HEK293 (cell line): ENCODE results near the gene IFI27L2.

Experiments used
- CTCF ChIA-PET: fragments of 350-600 bp; formaldehyde crosslinking; extraction: SDS; loops from one replicate; lab custom pipeline; 2021; ENCODE audit warnings: antibody characterized with exemption; lab: Yijun Ruan, JAX
- POLR2A ChIA-PET: fragments of 300-600 bp; formaldehyde crosslinking; extraction: SDS; loops from one replicate; lab custom pipeline; 2020; ENCODE audit warnings: antibody characterized with exemption, inconsistent platforms; lab: Yijun Ruan, JAX
- H3K27ac ChIP-seq: fragments of 200-500 bp; sonication (Bioruptor generic); 2 replicates; pipeline ENCODE4 v1.5.1; 2014; ENCODE audit warnings: low read depth, low read length, control low read depth, inconsistent platforms; ENCODE audit errors: extremely low read depth
- H3K36me3 ChIP-seq, 2 experiments: fragments of 200-500 bp in 1 of 2; sonication (Bioruptor generic) in 1 of 2; 1 replicate in 1 of 2; 2 replicates in 1 of 2; pipeline ENCODE4 v1.5.1; 2014 to 2017; ENCODE audit warnings: inconsistent platforms in 2 of 2, low read length in 2 of 2; ENCODE audit not compliant: control insufficient read depth in 2 of 2, insufficient read depth in 1 of 2
- H3K4me1 ChIP-seq: fragments of 200-500 bp; sonication (Bioruptor generic); 2 replicates; pipeline ENCODE4 v1.5.1; 2014; ENCODE audit warnings: mild to moderate bottlenecking, low read length, inconsistent platforms; ENCODE audit not compliant: control insufficient read depth, insufficient read depth
- H3K4me3 ChIP-seq: 2 replicates; pipeline ENCODE4 v1.5.1; 2011; ENCODE audit warnings: low read depth, mild to moderate bottlenecking, control low read depth, low read length, moderate library complexity
- H3K9me3 ChIP-seq: fragments of 200-500 bp; sonication (Bioruptor generic); 2 replicates; pipeline ENCODE4 v1.5.1; 2014; ENCODE audit warnings: low read depth, low read length, inconsistent platforms; ENCODE audit not compliant: control insufficient read depth, insufficient read depth
- GLIS1 ChIP-seq: fragments of 450-650 bp; formaldehyde crosslinking; IDR thresholded peaks from 2 replicates; pipeline ENCODE4 v1.5.1; 2016; ENCODE audit warnings: missing biosample characterization, missing genetic modification characterization
- KLF1 ChIP-seq: fragments of 450-650 bp; formaldehyde crosslinking; IDR thresholded peaks from 2 replicates; pipeline ENCODE4 v1.5.1; 2016; ENCODE audit warnings: missing biosample characterization, missing genetic modification characterization
- KLF7 ChIP-seq: fragments of 450-650 bp; formaldehyde crosslinking; IDR thresholded peaks from 2 replicates; pipeline ENCODE4 v1.5.1; 2016; ENCODE audit warnings: missing biosample characterization, missing genetic modification characterization, borderline replicate concordance
- TRIM28 ChIP-seq: IDR thresholded peaks from 2 replicates; pipeline ENCODE4 v1.6.1; 2011; ENCODE audit warnings: low read length, control low read depth, borderline replicate concordance
- ZBTB7A ChIP-seq: fragments of 450-650 bp; formaldehyde crosslinking; IDR thresholded peaks from 2 replicates; pipeline ENCODE4 v1.5.1; 2016; ENCODE audit warnings: low read depth, missing biosample characterization, missing genetic modification characterization
- ZIC2 ChIP-seq: fragments of 450-650 bp; formaldehyde crosslinking; IDR thresholded peaks from 2 replicates; pipeline ENCODE4 v1.5.1; 2016; ENCODE audit warnings: missing biosample characterization, missing genetic modification characterization
- ZNF114 ChIP-seq: fragments of 450-650 bp; formaldehyde crosslinking; IDR thresholded peaks from 2 replicates; pipeline ENCODE4 v1.5.0; 2017; ENCODE audit warnings: missing biosample characterization, missing genetic modification characterization
- ZNF138 ChIP-seq: fragments of 450-650 bp; formaldehyde crosslinking; IDR thresholded peaks from 2 replicates; pipeline ENCODE4 v1.5.1; 2016; ENCODE audit warnings: missing biosample characterization, missing genetic modification characterization, borderline replicate concordance
- ZNF214 ChIP-seq: fragments of 450-650 bp; formaldehyde crosslinking; IDR thresholded peaks from 2 replicates; pipeline ENCODE4 v1.5.1; 2017; ENCODE audit warnings: missing biosample characterization, mild to moderate bottlenecking, missing genetic modification characterization, borderline replicate concordance
- ZNF292 ChIP-seq: fragments of 450-650 bp; formaldehyde crosslinking; IDR thresholded peaks from 2 replicates; pipeline ENCODE4 v1.5.1; 2016; ENCODE audit warnings: low read depth, missing biosample characterization, missing genetic modification characterization, borderline replicate concordance
- ZNF324 ChIP-seq: fragments of 450-650 bp; formaldehyde crosslinking; IDR thresholded peaks from 2 replicates; pipeline ENCODE4 v1.5.1; 2016; ENCODE audit warnings: missing biosample characterization, missing genetic modification characterization
- ZNF514 ChIP-seq: fragments of 450-650 bp; formaldehyde crosslinking; IDR thresholded peaks from 2 replicates; pipeline ENCODE4 v1.5.1; 2016; ENCODE audit warnings: missing biosample characterization, missing genetic modification characterization
- ZNF549 ChIP-seq: fragments of 450-650 bp; IDR thresholded peaks from 2 replicates; pipeline ENCODE4 v1.5.1; 2018; ENCODE audit warnings: missing biosample characterization, missing genetic modification characterization, mild to moderate bottlenecking, inconsistent platforms, moderate library complexity
- ZNF571 ChIP-seq: fragments of 450-650 bp; formaldehyde crosslinking; IDR thresholded peaks from 2 replicates; pipeline ENCODE4 v1.5.0; 2017; ENCODE audit warnings: missing biosample characterization, missing genetic modification characterization
- ZNF600 ChIP-seq: fragments of 450-650 bp; formaldehyde crosslinking; IDR thresholded peaks from 2 replicates; pipeline ENCODE4 v1.5.1; 2016; ENCODE audit warnings: missing biosample characterization, missing genetic modification characterization
- ZNF664 ChIP-seq: fragments of 450-650 bp; formaldehyde crosslinking; IDR thresholded peaks from 2 replicates; pipeline ENCODE4 v1.5.1; 2016; ENCODE audit warnings: missing biosample characterization, missing genetic modification characterization
- ZNF747 ChIP-seq: fragments of 450-650 bp; formaldehyde crosslinking; IDR thresholded peaks from 2 replicates; pipeline ENCODE4 v1.5.1; 2016; ENCODE audit warnings: missing biosample characterization, missing genetic modification characterization
- ZNF777 ChIP-seq: fragments of 450-650 bp; formaldehyde crosslinking; IDR thresholded peaks from 2 replicates; pipeline ENCODE4 v1.5.1; 2017; ENCODE audit warnings: missing biosample characterization, missing genetic modification characterization, borderline replicate concordance
- TF ChIP-seq, protein P1 (sequence below): fragments of 450-650 bp; formaldehyde crosslinking; IDR thresholded peaks from 2 replicates; pipeline ENCODE4 v1.5.1; 2016; ENCODE audit warnings: missing biosample characterization, missing genetic modification characterization
- TF ChIP-seq, protein P2 (sequence below): fragments of 450-650 bp; formaldehyde crosslinking; IDR thresholded peaks from 2 replicates; pipeline ENCODE4 v1.5.1; 2016; ENCODE audit warnings: missing biosample characterization, missing genetic modification characterization
- TF ChIP-seq, protein P3 (sequence below): fragments of 450-650 bp; formaldehyde crosslinking; IDR thresholded peaks from 2 replicates; pipeline ENCODE4 v1.5.1; 2016; ENCODE audit warnings: missing biosample characterization, missing genetic modification characterization
- TF ChIP-seq, protein P4 (sequence below): fragments of 450-650 bp; formaldehyde crosslinking; IDR thresholded peaks from 2 replicates; pipeline ENCODE4 v1.5.1; 2016; ENCODE audit warnings: missing biosample characterization, missing genetic modification characterization
- TF ChIP-seq, protein P5 (sequence below): fragments of 450-650 bp; formaldehyde crosslinking; IDR thresholded peaks from 2 replicates; pipeline ENCODE4 v1.5.1; 2017; ENCODE audit warnings: missing biosample characterization, missing genetic modification characterization

Gene IFI27L2

DNA sequence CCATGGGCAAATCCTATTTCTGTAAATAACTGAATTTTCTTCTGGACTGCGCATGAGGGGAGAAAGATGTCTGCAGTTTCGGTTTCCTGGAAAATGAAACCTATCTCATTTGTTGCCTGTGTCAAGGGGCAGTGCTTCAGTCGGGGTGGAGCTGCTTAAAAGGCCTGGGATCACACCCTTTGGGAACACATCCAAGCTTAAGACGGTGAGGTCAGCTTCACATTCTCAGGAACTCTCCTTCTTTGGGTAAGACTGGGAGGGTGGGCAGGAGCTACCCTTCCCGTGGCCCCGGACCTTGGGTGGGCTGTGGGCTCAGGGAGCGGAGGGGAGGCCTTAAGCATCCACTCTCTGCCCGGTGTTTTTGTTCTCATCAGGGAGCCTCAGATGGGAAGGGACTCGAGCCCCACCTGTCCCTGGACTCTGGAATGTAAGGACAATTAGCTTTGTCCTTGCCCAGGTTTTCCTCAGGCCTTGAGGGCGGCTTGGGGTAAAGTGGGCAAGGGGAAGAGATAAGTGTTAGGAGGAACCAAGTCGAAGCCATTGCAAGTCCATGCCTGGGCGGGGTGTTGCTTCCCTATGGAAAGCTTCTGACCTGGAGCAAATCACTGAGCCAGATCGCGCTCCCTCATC, 18.7 kb downstream of the IFI27L2 start, which contains the start of gene IFI27:
TSS of gene IFI27 (plus strand) at position 185 of the 630 bp plus-strand sequence.
- CTCF ChIA-PET, result interaction anchor here (0.7 to 1.2 kb wide), 2 partner anchors 21 to 456 kb away, joined by 3 to 7 read pairs; no protein-coding TSS in a partner anchor

DNA sequence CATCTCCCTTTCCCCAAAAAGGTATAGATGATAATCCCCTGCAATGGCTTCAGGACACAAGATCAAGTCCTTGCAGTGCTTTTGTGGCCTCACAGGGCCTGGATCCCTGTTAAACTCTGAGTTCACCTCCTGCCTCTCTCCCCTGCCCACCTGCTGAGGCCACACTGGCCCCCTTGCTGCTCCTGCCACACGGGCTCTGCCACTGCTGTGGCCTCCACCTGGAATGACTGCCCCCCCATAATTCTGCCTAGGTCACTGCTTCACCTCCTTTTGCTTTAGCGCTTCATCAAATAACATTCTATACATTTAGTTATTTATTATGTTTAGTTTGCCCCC, 19.5 kb downstream of the IFI27L2 start:
- ChIA-PET CTCF (interaction anchor here (0.8 to 1.1 kb wide), 2 partner anchors 27 to 46 kb away, joined by 3 read pairs; no protein-coding TSS in a partner anchor), POLR2A (no interaction called here)
- TF ChIP-seq, protein P1, sequence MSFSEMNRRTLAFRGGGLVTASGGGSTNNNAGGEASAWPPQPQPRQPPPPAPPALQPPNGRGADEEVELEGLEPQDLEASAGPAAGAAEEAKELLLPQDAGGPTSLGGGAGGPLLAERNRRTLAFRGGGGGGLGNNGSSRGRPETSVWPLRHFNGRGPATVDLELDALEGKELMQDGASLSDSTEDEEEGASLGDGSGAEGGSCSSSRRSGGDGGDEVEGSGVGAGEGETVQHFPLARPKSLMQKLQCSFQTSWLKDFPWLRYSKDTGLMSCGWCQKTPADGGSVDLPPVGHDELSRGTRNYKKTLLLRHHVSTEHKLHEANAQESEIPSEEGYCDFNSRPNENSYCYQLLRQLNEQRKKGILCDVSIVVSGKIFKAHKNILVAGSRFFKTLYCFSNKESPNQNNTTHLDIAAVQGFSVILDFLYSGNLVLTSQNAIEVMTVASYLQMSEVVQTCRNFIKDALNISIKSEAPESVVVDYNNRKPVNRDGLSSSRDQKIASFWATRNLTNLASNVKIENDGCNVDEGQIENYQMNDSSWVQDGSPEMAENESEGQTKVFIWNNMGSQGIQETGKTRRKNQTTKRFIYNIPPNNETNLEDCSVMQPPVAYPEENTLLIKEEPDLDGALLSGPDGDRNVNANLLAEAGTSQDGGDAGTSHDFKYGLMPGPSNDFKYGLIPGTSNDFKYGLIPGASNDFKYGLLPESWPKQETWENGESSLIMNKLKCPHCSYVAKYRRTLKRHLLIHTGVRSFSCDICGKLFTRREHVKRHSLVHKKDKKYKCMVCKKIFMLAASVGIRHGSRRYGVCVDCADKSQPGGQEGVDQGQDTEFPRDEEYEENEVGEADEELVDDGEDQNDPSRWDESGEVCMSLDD (tag by site-specific recombination), result no peak
- TF ChIP-seq TRIM28 (no peak), ZBTB7A (no peak), GLIS1 (tag by site-specific recombination) (peak; percentile 94), ZNF747 (no peak), ZNF777 (tag by site-specific recombination) (no peak), ZIC2 (tag by site-specific recombination) (peak; percentile 76), ZNF571 (tag by site-specific recombination) (no peak), KLF1 (no peak)
- no peaks in the 10 kb centered on the region for H3K36me3 ChIP-seq
- peaks cover 3% of the 10 kb centered on the region; the same call in 1 of the 2 replicates for H3K4me1 ChIP-seq
- no peak overlapping the region for H3K27ac ChIP-seq
- no peak overlapping the region for H3K4me3 ChIP-seq
- no peaks in the 10 kb centered on the region for H3K9me3 ChIP-seq

More for the DNA sequence above, 18.7 kb downstream of the IFI27L2 start, which contains the start of gene IFI27:
- no peaks in the 10 kb centered on the region for H3K9me3 ChIP-seq
- H3K4me3 ChIP-seq, result no peak within 1 kb of the TSS
- peaks cover 3% of the 10 kb centered on the region; the same call in 1 of the 2 replicates for H3K4me1 ChIP-seq
- POLR2A ChIA-PET, result no interaction called here
- no peaks in the 10 kb centered on the region for H3K36me3 ChIP-seq
- TF ChIP-seq ZNF664 (tag by site-specific recombination), result no peak
- TF ChIP-seq ZNF292 (tag by site-specific recombination), result no peak
- TF ChIP-seq, protein P2, sequence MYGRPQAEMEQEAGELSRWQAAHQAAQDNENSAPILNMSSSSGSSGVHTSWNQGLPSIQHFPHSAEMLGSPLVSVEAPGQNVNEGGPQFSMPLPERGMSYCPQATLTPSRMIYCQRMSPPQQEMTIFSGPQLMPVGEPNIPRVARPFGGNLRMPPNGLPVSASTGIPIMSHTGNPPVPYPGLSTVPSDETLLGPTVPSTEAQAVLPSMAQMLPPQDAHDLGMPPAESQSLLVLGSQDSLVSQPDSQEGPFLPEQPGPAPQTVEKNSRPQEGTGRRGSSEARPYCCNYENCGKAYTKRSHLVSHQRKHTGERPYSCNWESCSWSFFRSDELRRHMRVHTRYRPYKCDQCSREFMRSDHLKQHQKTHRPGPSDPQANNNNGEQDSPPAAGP (tag by site-specific recombination), result peak; percentile 68
- no peak for TF ChIP-seq KLF7 (tag by site-specific recombination)
- TF ChIP-seq KLF1, result 0 out of 2 replicates have a peak, but pooled peaks have one; percentile 54
- no peak within 1 kb of the TSS for H3K27ac ChIP-seq

DNA sequence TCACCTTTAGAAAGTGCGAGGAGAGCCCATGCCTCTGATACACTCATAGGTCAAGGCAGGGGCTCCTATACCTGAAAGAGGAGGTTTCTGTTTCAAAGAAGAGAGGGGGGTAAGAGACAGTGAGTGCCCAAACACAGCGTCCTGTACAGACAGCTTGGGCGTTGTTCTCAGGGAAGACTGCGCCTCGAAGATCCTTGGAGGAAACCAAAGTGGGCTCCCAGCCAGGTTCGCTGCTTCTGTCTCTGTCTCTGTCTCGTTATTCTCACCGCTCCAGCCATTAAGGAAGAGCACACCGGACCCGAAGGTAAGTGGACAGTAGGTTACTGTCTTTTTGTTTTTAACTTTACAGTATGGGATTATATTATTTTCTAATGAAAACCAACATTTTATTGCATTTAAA, 24.7 kb downstream of the IFI27L2 start:
- H3K9me3 ChIP-seq, result no peaks in the 10 kb centered on the region
- CTCF ChIA-PET, result interaction anchor here (0.6 kb wide), 1 partner anchor 207 kb away, joined by 3 read pairs; no protein-coding TSS in a partner anchor
- no peak overlapping the region for H3K4me3 ChIP-seq
- H3K27ac ChIP-seq, result no peak overlapping the region
- peaks cover 0 to 14% of the 10 kb centered on the region in 2 experiments; a peak in 1 of 3 replicates for H3K36me3 ChIP-seq
- no peaks in the 10 kb centered on the region for H3K4me1 ChIP-seq
- POLR2A ChIA-PET, result no interaction called here
- TF ChIP-seq ZNF114, result no peak
- no peak for TF ChIP-seq ZNF549 (tag by site-specific recombination)
- TF ChIP-seq ZNF600 (tag by site-specific recombination), result no peak
- TF ChIP-seq ZNF514 (tag by site-specific recombination), result no peak
- TF ChIP-seq, protein P3, sequence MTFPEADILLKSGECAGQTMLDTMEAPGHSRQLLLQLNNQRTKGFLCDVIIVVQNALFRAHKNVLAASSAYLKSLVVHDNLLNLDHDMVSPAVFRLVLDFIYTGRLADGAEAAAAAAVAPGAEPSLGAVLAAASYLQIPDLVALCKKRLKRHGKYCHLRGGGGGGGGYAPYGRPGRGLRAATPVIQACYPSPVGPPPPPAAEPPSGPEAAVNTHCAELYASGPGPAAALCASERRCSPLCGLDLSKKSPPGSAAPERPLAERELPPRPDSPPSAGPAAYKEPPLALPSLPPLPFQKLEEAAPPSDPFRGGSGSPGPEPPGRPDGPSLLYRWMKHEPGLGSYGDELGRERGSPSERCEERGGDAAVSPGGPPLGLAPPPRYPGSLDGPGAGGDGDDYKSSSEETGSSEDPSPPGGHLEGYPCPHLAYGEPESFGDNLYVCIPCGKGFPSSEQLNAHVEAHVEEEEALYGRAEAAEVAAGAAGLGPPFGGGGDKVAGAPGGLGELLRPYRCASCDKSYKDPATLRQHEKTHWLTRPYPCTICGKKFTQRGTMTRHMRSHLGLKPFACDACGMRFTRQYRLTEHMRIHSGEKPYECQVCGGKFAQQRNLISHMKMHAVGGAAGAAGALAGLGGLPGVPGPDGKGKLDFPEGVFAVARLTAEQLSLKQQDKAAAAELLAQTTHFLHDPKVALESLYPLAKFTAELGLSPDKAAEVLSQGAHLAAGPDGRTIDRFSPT (tag by site-specific recombination), result no peak
- TF ChIP-seq ZNF138 (tag by site-specific recombination), result no peak
- no peak for TF ChIP-seq ZNF214 (tag by site-specific recombination)
- no peak for TF ChIP-seq ZNF324 (tag by site-specific recombination)
- TF ChIP-seq, protein P4, sequence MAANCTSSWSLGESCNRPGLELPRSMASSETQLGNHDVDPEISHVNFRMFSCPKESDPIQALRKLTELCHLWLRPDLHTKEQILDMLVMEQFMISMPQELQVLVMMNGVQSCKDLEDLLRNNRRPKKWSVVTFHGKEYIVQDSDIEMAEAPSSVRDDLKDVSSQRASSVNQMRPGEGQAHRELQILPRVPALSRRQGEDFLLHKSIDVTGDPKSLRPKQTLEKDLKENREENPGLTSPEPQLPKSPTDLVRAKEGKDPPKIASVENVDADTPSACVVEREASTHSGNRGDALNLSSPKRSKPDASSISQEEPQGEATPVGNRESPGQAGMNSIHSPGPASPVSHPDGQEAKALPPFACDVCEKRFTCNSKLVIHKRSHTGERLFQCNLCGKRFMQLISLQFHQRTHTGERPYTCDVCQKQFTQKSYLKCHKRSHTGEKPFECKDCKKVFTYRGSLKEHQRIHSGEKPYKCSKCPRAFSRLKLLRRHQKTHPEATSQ (tag by site-specific recombination), result no peak
- TF ChIP-seq, protein P5, sequence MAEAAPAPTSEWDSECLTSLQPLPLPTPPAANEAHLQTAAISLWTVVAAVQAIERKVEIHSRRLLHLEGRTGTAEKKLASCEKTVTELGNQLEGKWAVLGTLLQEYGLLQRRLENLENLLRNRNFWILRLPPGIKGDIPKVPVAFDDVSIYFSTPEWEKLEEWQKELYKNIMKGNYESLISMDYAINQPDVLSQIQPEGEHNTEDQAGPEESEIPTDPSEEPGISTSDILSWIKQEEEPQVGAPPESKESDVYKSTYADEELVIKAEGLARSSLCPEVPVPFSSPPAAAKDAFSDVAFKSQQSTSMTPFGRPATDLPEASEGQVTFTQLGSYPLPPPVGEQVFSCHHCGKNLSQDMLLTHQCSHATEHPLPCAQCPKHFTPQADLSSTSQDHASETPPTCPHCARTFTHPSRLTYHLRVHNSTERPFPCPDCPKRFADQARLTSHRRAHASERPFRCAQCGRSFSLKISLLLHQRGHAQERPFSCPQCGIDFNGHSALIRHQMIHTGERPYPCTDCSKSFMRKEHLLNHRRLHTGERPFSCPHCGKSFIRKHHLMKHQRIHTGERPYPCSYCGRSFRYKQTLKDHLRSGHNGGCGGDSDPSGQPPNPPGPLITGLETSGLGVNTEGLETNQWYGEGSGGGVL (tag by site-specific recombination), result no peak
